GM11168 (cell line): ENCODE results near the gene DPM2.

ENCODE experiments used
- in situ Hi-C: fragments of 300-500 bp; cut with MboI; formaldehyde crosslinking; loops from one replicate; pipeline ENCODE4 v1.12.0; 2022; ENCODE audit warnings: low sequenced_read_pairs; ENCODE audit not compliant: unreplicated experiment

The DPM2 gene, protein sequence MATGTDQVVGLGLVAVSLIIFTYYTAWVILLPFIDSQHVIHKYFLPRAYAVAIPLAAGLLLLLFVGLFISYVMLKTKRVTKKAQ

DNA sequence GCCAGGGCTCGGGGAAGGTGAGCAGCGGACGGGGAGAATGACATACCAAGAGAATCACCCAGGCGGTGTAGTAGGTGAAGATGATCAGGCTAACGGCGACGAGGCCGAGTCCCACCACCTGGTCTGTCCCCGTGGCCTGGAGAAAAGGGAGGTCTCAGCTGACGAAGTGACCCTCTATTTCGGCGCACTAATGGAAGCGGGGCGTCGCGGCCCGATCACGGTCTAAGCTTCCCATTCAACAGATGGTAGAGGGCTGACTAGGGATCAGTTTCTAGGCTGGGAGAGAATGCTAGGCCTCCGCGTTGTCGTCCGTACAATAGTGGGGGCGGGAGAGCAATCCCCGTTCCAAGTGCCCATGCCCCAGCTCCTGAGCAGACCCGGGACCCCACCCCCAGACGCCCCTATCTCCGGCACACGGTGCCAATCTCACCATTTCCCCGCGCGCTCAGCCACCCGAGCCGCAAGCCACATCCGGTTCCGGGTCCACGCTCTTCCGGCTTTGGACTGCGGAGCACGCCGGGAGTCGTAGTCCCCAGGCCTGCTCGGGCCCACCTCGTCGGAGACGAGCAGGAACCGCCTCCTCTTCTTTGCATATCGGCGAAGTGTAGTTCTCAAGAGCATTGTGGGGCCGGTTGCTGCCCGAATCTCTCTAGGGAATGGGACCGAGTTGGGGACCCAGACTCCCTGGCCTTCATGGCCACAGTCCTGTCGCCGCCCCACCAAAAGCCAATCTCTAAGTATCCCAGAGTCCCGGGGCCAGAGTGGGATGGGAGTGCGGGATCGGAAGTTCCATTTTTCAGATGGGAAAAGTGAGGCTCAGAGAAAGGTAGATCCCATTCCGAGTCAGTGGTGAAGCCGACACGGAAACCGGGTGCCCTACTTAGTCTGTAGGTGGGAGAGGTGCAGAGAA, at the start of gene DPM2:
Gene DPM2 (minus strand): TSS at position 467 of the 910 bp plus-strand sequence. CDS start 34 bp downstream, at position 433.
- in situ Hi-C loops, result no loop called here

DNA sequence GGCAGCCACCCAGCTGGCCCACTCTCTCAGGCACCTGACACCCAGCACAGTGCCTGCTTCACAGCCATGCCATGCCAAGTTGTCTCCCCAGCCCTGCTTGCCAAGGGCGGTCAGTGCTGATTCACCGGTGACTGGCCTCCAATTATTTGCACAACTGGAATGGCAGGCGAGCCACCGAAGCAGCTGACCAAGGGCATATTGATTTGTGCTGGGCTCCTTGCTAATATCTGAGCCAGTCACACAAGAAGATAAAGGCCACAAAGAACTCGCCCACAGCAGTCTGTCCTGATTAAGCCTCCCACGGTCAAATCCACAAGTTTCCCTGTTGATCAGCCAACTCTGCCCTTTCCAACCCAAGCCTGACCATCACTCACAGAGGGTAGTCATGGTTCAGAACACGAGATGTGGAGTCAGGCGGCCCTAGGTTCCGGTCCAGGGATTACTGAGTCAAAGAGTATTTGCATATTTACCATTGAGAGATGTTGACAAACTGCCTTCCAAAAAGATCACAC, 49.5 kb upstream of the DPM2 start:
- in situ Hi-C loops, result no loop called here

DNA sequence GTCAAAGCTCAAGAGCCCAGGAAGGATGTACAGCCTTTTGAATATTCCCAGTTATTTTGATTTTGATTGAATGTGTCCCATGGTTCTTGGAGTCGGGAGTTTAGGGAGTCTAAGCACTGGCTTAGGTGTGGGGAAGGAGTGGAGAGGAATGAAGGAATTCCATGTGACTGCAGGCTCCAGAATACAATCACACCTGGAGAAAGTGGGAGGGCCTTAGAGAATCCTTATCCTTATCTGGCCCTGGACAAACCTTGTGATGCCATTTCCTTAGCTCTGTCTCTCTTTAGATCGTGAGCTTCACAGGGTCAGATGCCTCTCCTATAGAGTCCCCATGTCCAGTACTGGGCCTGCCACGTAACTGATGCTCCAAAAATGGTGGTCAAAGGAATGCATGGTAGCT, 47.4 kb upstream of the DPM2 start:
- in situ Hi-C loops, result no loop called here

DNA sequence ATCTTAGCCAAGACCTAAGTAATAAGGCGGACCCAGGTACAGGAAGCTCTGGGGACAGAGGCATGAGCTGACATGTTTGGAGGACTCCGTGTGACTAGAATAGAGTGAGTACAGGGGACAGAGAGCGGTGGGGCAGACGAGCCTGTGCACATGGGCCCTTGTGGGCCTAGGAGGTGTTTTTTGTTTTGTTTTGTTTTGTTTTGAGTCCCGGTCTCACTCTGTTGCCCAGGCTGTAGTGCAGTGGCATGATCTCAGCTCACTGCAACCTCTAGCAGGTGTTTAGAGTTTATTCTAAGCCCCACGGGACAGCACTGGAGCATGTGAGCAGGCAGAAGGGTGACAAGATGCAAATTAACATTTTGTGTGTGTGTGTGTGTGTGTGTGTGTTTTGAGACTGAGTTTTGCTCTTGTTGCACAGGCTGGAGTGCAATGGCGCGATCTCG, 46.2 kb upstream of the DPM2 start:
- in situ Hi-C loops, result no loop called here

DNA sequence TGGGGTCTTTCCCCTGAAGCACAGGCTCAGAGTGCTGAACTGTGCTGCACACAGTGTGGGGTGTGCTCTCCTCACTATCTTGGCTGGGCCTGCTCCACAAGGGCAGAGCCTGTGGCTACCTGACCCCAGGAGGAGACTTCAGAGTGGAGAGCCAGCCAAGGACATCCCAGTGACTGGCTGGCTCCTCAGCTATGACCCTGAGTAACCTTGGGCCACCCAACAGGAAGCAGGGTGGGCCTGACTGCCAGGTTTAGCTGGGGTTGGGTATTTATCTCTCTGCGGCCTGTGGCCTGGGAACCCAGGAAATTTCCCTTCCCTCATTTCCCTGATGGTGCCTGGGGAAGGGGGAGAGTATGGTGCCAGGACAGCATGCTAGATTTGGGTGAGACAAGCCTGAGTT, 45.3 kb upstream of the DPM2 start:
- in situ Hi-C loops, result no loop called here

DNA sequence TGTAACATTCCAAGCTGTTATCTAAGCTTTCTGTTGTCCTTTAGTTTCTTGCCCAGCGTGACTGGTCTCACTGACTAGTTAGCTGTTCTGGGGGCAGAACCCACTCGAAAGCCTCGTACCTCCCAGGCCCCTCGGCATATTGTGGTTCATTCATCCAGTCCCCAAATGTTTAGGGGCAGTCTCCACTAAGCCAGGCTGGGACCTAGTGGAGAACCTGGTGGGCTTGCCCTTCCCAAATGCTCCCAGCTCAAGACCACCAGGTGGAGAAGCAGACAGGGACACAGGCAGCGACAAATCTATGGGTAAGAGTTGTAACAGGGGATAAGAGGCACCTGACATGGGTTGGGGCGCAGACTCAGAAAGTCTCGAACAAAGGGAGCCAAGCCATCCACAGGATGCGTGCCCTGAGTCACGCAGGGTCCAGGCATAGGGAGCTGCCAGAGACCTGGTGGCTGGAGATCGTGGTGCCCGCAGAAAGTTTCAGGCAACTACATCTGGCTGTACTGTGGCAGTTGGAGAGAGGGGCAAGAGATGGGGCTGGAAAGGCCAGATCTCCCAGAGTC, 44.0 kb upstream of the DPM2 start:
- in situ Hi-C loops, result no loop called here

DNA sequence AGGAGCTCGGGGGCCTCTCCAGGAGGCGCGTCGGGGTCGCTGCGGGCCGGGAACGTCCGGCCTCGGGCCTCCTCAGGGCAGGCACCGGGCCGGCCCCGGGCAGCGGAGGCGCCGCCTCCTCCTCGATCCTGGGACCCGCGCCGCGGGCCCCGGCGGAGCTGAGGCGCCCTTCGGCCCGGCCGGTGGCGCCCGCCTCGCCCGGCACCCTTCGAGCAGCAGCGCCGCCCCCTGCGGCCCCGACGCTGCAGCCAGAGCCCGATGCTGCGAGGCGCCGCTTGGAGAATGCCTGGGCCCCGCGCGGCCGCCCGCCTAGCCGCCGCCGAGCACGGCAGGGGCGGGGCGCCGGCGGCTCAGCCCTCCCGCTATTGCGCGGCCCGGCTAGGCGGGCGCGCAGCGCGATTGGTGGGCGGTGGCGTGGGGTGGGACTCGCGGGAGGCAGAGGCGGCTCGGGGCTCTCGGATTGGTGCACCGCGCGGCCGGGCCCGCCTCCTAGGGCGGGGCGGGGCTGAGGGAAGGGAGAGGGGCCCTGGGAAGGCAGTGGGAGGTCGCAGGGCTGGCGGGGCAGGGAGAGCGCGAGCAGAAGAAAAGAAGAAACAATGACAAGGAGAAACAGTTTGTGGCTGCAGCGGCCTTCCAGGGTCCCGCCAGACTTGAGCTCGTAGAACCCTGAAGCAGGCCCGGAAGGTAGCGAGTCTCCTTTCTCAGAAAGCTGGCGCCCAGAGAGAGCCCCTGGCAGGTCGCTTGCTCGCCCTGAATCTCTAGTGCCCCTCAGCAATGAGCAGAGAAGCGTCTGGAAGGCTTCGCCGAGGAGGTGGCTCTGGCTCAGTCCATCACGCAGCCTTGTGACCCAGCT, 43.3 kb upstream of the DPM2 start, which contains the start of gene EEIG1:
Gene EEIG1 (minus strand): TSS at position 284 of the 853 bp plus-strand sequence. CDS start 852 bp downstream, outside the sequence.
- in situ Hi-C loops, result no loop called here

DNA sequence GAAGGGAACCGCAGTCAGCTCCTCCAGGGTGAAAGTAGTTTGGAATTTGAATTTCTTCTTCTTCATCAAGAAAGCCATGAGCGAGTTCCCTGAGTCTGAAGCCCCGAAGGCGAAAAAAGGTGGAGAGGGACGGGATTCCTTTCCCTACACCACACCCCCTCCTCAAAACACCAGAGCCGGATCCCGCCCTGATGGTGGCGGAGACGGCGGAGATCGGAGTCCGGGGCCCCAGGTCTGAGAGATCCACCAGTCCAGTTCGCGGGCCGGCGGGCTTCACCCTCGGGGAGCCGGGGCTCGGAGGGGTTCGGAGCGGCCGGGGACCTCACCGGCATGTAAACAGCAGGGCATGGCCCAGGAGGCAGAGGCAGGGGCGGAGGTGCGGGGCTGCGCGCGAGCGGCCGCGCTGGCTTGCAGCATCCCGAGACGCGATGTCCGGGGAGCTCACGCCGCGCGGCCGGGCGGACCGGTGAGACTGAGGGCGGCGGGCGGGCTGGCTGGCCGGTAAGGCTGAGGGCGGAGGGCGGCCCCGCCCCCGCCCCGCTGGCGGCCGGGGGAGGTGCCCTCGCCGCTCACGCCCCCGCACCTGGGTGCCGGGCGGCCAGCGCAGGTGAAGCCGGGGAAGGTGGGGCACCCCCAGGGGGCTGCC, 42.5 kb upstream of the DPM2 start:
- in situ Hi-C loops, result no loop called here

DNA sequence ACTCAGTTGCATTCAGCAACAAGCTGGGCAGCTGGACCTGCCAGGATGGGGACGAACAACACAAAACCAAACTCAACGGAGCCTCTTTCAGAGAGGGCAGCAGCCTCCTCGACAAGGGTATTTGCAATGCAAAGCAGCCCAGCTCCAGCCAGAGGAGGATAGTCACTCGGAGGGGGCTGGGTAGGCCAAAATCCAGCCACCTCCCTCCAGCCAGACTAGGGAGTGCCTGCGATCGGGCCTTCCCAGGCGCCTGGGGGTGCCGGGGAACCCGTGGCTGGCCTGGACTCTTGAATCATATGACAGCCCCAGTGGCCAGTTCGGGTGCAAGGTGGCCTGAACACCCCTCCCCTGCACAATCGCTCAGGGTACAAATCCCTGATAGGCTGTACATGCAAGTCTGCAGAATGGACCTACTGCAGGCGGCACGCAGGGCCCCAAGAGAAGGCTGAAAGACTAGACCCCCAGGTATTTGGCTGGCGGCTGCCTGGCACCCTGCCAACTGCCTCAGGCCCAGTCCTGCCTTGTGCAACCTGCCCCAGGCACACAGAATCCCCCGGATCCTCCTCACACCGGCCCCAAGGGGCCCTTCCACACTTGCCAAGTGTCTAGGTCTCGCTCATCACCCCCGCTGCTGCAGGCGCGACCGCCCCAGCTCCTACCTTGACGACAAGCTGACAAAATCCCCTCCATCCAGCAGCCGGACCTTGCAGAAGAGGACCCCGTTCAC, 41.8 kb upstream of the DPM2 start:
- in situ Hi-C loops, result loop anchor here (10.0 kb wide), 1 partner anchor 1045 kb away; the partner anchor contains the start of gene SH3GLB2

DNA sequence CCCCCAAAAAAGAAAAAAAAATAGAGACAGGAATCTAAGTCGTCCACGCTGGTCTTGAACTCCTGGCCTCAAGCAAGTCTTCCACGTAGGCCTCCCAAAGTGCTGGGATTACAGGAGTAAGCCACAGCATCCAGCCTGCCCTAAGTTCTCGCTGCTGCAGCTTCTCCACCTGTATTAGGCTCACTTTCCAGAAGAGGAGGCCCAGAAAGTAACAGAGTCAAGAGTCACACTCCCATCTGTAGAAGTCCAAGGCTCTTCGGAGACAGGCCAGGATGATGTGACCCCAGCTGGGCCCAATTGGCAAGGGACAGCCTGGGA, 41.3 kb upstream of the DPM2 start:
- in situ Hi-C loops, result loop anchor here (10.0 kb wide), 1 partner anchor 1046 kb away; the partner anchor contains the start of gene SH3GLB2

DNA sequence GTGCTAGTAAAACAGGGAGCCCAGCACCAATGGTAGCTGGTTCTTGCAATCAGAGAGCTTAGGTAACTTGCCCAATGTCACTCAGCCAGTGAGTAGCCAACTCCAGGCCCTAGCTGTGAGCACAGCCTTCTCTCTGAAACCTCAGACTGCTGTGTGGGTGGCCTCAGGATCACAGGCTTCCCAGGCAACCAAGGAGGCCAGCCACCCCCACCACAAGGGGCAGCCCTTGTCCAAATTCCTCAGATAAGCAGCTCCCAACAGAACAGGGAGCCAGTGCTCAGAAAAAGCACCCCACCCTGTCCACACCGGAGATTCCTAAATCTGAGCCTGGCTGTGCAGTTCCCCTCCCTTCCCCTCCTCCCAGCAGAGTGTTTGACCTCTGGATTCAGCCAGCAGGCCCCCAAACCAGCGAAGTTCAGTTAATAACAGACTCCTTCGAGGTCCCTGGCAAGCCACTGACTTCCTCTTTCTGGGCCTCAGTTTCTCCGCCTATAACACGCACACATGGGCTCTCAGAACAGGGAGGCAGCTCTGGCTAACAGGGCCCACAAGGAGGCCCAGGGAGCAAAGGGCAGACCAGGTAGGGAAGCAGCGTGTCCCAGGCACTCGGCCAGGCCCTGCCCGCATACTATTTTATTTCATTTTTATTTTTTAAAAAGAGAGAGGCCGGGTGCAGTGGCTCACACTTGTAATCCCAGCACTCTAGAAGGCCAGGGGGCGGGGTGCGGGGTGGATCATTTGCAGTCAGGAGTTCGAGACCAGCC, 40.4 kb upstream of the DPM2 start:
- in situ Hi-C loops, result loop anchor here (10.0 kb wide), 1 partner anchor 1047 kb away; the partner anchor contains the start of gene SH3GLB2

DNA sequence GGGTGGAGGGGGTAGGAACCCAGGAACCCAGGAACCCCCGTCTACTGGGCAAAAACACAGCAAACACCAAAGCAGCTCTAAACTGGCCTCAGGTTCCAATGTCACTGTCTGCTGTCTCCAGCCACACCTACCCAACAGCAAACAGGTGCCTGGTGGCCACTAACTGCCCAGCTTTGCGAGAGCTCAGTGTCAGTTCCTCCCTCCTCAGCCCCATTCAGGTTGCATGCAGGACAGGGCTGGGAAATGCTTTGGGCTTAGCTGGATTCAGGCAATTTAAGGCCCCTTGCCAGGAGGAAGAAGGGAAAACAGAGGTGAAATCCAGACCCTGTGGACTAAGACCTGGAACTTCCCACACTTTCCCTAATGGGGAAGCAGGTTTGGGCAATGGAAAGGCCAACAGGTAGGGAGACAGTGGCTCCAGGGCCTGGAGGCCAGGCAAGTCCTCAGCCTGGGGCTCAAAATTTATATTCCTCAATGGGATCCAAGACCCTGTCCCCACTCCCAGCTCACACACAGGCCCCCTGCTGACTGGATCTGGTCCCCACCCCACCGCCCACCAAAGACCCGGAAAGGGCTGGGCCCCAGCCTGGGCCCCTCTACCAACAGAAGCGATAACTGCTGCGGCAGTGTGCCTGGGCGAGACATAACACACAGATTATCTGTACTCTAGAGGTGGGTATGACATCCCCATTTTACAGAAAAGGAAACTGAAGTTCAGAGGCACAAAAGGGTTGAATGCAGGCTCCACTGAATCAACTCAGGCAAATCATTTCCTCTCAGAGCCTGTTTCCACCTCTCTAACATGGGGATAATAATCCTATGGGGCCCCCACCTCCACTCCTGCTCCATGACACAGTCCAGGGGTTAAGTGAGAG, 39.6 kb upstream of the DPM2 start:
- in situ Hi-C loops, result loop anchor here (10.0 kb wide), 1 partner anchor 1048 kb away; the partner anchor contains the start of gene SH3GLB2

DNA sequence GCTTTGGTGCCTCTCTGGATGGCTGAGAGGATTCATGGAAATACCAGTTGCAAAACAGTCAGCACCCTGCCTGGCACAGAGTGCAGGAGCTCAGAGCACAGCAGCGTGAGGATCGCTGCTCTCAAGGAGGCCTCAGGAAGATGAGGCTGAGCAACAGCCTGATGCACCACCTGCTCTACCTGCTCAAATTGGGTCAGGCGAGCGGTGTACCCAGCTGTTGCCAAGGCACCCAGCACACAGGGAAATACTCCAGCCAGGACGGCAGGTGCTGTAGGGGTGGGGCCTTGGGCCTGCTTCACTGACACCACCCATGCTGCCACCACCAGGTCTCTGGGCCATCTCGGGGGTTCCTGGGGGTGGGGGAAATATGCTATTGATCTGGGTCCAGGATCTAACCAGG, 38.8 kb upstream of the DPM2 start:
- in situ Hi-C loops, result loop anchor here (10.0 kb wide), 1 partner anchor 1048 kb away; the partner anchor contains the start of gene SH3GLB2

DNA sequence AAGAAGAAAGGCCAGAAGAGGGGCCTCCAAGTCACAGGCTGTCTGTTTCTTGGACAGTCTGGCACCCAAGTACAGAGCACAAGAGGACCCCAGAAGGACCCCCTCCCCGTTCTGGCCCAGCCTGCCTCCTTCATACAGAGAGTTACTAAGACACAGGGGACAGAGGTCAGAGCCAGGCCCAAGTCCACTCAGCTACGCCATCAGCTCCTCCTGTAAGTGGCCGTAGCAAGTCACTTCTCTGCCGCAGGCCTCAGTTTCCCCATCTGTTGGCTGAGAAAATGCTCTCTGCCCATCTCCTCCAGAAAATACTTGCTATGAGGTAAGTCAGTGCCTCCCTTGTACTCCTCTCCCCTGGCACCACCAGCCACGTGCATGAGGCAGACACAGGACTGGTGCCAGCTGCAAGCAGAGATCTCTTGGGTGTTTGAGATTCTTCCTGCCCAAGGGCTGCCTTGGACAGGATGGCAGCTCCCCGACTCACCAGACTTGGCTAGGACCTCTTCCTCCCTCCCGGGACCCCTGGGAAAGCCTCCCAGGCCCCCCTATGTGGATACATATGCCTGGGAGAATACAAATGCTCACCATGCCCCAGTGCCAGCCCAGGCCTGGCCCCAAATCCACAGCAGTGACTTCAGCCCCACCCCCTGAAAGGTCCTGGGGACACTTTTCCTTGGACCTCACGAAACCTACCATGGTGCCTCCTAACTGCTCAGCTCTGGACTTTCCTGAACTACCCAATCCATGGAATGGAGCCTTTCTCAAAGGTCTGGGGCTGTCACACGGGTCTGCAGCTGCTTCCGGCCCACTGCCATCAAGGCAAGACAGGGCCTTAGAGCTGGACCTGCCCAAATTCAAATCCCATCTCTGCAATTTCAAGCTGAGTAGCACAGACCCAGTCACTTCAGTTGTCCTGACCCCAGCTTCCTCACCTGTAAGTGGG, 38.0 kb upstream of the DPM2 start:
- in situ Hi-C loops, result loop anchor here (10.0 kb wide), 1 partner anchor 1049 kb away; the partner anchor contains the start of gene SH3GLB2

DNA sequence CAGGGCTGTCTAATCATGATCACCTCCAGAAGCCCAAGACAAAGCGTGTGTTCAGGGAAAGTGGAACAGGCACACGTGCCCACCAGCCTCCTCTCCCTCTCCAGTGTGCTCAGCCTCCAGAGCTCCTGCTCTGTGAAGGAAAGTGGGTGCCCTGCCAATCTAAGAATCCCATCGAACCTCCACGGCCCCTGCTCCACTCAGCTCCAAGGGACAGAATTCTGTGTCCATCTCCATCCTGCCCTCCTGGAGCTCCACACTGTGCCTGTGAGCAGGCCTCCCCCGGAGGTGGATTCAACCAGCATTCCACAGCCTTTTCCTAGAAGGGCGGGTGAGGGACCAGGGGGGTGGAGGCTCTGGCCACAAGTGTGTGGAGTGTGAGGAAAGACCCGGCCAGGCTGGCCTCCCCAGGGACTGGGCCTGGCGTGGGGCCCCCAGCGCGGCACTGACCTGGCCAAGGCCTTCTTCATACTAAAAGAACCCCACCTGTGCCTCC, 37.2 kb upstream of the DPM2 start:
- in situ Hi-C loops, result loop anchor here (10.0 kb wide), 1 partner anchor 1050 kb away; the partner anchor contains the start of gene SH3GLB2
